RCC 7860 (cell line): ENCODE measurements around the gene LRP5.

Source experiments
- DNase-seq: peaks from one replicate; pipeline ENCODE4 v3.0.0-alpha.2; 2015; ENCODE audit warnings: low spot score
- FAIRE-seq: peaks from 2 replicates; lab custom pipeline; 2012; peaks lifted over from hg19 to GRCh38; lab: Jason Lieb, UNC

The LRP5 gene

DNA sequence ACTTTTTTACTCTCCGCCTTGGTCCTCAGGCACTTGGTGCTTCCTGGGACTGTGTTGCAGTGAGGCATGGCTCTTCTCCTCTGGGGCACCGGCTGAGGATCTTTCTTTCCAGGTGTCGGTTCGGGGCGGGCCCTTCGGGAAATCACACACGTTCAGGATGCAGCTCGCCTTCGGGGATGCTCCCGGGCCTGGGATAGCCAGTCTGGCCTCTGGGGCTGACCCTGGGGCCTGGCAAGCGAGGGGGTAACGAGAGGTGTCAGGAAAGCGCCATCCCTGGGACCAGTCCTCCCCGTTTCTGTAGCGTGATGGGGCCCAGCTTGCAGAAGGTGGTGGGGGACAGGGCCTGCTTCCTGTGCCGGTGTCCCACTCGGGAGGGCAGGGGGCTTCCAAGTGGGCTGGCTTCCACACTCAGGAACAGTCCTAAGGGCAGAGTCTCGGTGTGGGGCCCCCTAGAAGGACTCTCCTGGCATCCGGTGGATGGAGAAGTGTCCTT is 53.6 kb downstream of the LRP5 start:
- DNase-seq = no peak
- no peak for FAIRE-seq

DNA sequence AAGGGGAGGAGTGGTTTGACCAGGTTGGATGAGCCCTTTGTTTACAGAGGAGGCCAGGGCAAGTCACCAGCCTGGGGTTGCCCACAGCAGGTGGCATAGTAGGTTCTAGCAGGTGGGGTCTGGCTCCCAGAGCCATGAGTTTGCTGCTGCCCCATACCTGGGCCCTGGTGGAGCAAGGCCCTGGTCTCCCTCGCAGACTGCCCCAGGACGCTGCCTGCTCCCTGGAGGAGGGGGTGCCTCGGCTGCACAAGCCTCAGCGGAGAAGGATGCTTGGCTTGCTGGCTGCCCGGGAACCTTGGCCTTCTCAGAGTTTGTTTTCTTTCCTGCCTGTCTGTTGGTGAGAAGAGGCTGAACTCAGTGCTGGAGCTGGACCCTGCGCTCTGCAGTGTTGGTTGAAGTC is 54.9 kb downstream of the LRP5 start:
- DNase-seq (no peak), FAIRE-seq (no peak)

DNA sequence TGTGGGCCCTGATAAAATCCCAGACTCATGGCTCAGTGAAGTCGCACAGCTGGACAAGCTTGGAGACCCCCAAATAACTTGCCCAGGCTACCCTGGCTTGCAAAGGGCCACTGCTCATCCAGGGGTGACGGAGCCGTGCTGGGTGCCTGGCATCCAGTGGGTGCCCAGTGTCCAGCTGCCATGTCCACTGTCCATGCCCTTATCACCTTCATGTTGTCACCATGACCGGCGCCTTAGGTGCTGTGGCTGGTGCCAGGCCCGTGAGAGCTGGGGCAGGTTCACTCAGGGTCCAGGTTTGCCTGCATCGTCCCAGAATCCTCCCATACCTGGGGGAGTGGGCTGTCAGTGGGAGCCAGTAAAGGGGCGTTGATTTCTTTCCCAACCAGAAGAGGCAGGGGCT is 57.4 kb downstream of the LRP5 start:
- no peak for FAIRE-seq

GRCh38 chr11:68370211-68371111 is 58.1 kb downstream of the LRP5 start:
- DNase-seq (no peak), FAIRE-seq (no peak)

More for the DNA sequence above, 57.4 kb downstream of the LRP5 start:
- no peak for DNase-seq

GRCh38 chr11:68371171-68372041 is 59.0 kb downstream of the LRP5 start:
- FAIRE-seq = no peak
- DNase-seq = no peak

- no peak for FAIRE-seq
- DNase-seq = no peak
Measured at GRCh38 chr11:68372114-68372513, 59.7 kb downstream of the LRP5 start.

DNA sequence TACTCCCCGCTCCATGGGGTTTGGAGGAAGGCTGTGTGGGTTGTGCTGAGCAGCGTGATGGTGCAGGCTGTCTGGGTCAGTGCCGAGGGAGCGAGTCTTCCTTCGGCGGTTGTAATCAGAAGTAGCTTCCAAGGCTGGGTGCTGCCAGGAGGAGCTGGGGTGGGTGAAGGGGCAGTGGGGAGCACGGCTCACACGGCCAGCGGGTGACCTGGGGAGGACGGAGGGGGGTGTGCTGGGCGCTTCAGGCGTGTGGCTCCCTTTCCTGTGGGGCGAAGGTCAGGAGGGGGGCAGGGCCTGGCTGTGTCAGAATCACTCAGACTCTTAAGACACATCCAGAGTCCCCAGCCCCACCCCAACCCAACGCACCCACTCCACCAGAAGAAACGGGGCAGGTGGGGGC is 60.2 kb downstream of the LRP5 start:
- FAIRE-seq (no peak), DNase-seq (no peak)

DNA sequence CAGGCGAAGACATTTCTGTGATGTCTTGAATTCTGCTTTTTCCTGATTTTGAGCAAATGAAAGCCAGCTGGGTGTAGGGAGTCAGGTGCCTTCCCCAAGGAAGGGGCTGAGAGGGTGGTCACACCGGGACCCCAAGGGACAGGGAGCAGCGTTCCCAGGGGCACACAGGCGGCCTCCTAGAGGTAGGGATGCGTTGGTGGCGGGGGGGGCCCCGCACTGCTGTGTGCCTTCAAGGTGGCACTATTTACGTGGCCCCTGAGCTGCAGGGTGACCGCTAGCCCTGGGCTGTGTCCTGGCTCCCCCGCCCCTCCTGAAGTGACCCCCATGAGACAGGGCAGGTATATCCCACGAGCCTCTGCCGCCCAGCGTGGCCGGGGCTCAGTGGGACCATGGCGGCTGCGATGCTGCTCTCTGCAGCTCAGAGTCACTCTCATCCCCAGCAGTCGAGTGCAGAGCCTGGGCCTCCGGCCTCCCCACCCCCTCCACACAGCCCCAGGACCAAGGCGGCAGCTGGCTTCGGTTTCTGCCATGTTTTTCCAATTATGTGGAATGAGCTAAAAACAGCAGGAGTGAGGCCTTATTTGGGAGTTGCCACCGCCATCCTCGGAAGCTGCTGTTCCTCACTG is 60.9 kb downstream of the LRP5 start:
- FAIRE-seq (no peak), DNase-seq (no peak)

DNA sequence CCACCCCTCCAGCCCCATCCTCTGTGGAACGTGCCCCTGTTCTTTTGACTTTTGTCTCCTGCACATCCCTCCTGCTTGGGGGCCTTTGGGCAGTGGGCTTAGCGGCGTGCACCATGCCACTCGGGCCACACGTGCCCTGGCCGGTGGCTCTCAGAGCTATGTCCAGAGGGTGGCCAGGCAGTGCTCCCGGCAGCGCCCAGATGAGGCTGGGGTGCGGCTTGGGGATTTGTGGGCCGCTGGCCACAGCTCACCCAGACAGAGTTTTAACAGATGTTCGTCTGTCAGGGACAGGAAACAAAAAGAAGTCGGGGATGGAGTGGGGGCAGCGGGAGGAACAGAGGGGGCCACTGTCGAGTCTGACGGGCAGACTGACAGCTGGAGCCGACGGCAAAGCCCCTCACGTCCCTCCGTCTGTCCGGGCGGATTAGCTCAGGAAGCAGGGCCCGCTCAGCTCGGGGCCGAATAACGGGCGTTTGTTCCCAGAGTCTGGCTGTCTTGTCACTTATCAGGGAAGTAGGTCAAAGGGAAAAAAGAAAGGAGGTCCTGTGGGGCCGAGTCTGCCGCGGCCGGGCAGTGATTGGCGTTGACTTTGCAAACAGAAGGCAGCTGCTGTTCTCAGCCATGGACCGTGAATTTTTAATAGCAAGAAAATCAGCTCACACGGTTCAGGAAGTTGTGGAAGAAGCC is 61.6 kb downstream of the LRP5 start:
- FAIRE-seq (no peak), DNase-seq (no peak)

- FAIRE-seq = no peak
Measured at GRCh38 chr11:68374531-68374930, 62.1 kb downstream of the LRP5 start.

GRCh38 chr11:68375337-68375736 is 62.9 kb downstream of the LRP5 start:
- DNase-seq (no peak), FAIRE-seq (no peak)

More at GRCh38 chr11:68374531-68374930, 62.1 kb downstream of the LRP5 start:
- DNase-seq = no peak

DNA sequence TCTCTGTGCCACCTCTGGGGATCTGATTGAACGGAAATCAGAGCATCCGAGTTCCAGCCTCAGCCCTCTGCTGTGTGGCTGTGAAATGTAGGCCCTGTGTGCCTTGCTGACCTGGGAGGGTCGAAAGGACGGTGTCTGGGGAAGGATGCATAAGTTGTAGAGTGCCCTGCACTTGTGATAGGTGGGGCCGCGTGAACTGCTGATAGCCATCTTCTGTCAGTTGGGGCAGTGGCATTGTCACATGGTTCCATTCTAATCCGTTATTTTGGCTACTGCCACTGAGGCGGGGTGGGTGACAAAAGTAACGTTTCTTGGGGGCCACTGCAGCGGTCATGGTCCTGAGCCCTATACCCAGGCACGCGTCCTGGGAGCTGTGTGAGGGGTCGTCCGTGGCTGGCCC is 63.4 kb downstream of the LRP5 start:
- FAIRE-seq (no peak), DNase-seq (no peak)

DNA sequence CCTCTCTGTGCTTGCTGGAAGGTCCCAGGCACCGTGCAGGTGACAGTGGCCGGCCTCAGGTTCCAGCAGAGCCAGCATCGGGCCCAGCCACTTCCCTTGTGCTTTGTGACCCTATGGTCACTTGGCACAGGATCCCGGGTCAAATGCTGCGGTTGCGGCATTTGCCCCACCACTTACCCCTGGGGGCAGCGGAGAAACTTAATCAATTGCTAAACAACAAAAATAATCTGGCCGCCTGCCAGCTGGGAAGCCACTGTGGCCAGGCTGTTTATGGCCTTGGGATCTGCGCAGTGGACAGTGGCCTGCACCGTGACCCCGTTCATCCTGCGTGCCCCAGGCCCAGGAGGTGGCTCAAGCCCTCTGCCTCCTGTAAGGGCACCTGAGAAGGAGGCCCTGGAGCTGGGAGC is 65.0 kb downstream of the LRP5 start:
- DNase-seq (no peak), FAIRE-seq (no peak)

- FAIRE-seq (no peak), DNase-seq (no peak)
Measured at GRCh38 chr11:68379206-68379605, 66.8 kb downstream of the LRP5 start.

DNA sequence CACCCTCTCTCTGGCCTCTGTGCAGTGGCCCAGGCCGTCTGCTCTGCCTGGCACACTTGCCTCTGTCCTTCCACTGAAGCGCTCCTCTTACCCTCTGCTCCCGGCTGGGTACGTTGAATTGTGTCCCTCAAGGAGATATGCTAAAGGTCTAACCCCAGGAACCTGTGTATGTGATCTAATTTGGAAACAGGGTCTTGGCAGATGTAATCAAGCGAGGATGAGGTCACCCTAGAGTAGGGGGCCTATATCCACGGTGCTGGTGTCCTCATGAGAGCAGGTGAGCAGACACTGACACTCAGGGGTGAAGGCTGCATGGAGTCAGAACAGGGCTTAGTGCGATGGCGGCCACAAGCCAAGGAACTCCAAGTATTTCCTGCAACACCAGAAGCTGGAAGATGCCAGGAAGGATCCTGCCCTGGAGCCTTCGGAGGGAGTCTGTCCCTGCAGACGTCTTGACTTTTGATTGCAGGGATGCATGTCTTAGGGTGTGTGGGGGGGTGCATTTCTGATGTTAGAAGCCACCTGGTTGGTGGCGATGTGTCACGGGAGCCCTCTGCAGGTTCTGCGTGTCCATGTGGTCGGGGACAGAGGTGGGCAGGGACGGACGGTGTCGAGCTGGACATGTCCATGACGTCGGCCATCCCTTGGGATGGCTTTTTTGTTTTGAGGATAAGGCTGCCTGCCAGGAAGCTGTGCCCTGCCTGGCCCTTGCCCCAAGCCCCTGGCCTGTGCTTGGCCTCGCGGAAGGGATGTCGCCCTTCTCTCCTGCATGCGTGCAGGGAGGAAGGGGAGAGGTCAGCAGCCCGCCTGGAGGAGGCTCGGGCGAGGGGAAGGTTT is 68.6 kb downstream of the LRP5 start:
- DNase-seq = no peak
- FAIRE-seq = no peak

DNA sequence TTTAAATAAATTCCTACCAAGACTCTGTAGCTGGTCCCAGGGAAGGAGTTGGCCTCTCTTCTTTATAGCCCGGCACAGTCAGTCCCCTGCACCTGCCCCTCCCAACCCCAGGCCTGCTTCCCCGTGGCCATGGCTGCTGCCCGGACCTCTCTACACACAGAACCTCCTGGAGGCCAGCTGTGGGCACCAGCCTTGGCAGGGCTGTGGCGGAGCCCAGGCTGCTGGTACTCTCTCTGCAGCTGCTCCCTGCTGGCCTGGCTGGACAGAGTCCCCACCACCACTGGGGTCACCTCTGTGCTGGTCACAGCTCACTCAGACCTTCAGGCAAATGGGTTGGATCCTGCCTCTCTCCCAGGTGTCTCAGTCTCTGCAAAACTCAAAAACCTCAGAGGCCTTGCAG is 69.3 kb downstream of the LRP5 start:
- FAIRE-seq (no peak), DNase-seq (no peak)

DNA sequence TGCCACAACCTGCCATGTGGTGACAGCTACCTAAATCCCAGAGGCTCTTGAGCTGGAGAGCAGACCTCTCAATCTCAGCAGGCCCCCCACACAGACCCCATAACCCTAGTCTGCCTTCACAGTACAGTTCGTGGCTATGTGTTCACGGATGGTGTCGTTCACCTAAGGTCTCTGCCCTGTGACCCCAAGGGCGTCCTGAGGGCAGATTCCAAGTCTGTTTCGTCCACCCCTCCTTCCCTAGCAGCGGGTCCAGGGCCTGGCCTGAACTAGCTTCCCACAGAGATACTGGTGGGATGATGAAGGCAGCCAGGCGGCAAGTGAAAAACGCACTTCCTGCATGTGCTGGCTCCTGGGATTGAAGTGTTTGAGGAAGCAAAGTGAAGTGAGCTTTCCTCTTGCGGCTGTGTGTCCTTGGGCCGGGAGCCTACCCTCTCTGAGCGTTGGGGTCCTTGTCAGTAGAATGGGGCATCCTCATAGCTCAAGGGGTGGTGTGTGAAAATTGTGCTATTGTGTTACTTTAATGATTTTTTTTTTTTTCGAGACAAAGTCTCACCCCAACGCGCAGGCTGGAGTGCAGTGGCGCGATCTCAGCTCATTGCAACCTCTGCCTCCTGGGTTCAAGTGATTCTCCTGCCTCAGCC is 70.1 kb downstream of the LRP5 start:
- no peak for FAIRE-seq

GRCh38 chr11:68383976-68384501 is 71.6 kb downstream of the LRP5 start:
- DNase-seq (peak; percentile 20), FAIRE-seq (no peak)

More for the DNA sequence above, 70.1 kb downstream of the LRP5 start:
- DNase-seq = no peak

- DNase-seq (no peak), FAIRE-seq (no peak)
Measured at GRCh38 chr11:68384530-68385081, 72.2 kb downstream of the LRP5 start.
